Measurements from ENCODE around the gene GGN. TPM values are rescaled to one million over a fixed set of nuclear protein-coding genes. Genes with fewer than 3 reads are reported as not detected.

Gene GGN
- total and polyA plus RNA-seq, 2 of the 13 experiments (the other 11 are each of a cell fraction or from before 2014, with no cell fraction given) = not detected

DNA sequence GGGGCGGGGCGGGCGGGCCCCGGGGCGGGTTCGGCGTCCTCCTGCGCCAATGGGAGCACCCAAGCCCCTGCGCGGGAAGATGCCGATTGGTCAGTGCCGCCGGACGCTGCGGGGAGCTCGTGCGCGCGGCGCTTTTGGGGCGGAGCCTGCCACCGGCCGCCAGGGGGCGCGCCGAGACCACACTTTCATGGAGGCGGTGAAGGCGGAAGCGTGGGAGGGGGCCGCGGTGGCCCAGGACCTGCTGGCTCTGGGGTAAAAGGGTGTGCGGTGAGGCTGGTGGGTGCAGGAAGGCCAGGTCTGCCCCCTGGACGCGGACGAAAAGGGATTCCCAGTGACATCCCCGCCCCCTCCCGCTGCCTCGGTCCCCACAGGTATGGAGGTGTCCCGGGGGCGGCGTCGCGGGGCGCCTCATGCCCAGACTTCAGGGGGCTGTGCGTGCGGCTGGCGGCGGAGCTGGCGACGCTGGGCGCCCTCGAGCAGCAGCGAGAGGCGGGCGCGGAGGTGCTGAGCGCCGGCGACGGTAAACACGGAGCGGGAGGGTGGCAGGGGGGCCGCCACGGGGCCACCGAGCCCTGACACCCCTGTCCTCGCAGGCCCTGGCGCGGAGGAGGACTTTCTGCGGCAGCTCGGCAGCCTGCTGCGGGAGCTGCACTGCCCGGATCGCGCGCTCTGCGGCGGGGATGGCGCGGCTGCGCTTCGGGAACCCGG is 15.3 kb upstream of the GGN start, which contains the start of gene FAM98C (continued):
- TF ChIP-seq, protein P1, sequence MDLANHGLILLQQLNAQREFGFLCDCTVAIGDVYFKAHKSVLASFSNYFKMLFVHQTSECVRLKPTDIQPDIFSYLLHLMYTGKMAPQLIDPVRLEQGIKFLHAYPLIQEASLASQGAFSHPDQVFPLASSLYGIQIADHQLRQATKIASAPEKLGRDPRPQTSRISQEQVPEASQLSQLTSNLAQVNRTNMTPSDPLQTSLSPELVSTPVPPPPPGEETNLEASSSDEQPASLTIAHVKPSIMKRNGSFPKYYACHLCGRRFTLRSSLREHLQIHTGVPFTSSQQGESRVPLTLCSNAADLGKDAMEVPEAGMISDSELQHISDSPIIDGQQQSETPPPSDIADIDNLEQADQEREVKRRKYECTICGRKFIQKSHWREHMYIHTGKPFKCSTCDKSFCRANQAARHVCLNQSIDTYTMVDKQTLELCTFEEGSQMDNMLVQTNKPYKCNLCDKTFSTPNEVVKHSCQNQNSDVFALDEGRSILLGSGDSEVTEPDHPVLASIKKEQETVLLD (CRISPR knock-in tag; IDR thresholded peaks at IDR 0.05; ENCODE audit: low read depth) = 0 out of 2 replicates have a peak, but pooled peaks have one; percentile 13
- no peak for TF ChIP-seq CENPT (CRISPR knock-in tag; IDR thresholded peaks at IDR 0.05; ENCODE audit: low read depth)
- TF ChIP-seq POLR2AphosphoS5 (IDR thresholded peaks at IDR 0.05; ENCODE audit: low read depth, low read length) = peak; percentile 55
- 0 out of 2 replicates have a peak, but pooled peaks have one; percentile 40 for TF ChIP-seq TMF1 (CRISPR knock-in tag; IDR thresholded peaks at IDR 0.05; ENCODE audit: low read depth)
- peak; percentile 54; the same call in 1 of the 2 replicates for TF ChIP-seq SNAPC2 (CRISPR knock-in tag; IDR thresholded peaks at IDR 0.05)
- peak; percentile 80; the same call in 1 of the 2 replicates for TF ChIP-seq ZSCAN12 (CRISPR knock-in tag; IDR thresholded peaks at IDR 0.05)
- peak; percentile 61; the same call in 1 of the 2 replicates for TF ChIP-seq ZNF205 (CRISPR knock-in tag; IDR thresholded peaks at IDR 0.05)
- TF ChIP-seq KLF6 (CRISPR knock-in tag; IDR thresholded peaks at IDR 0.05) = peak; percentile 83
- peak; percentile 96 for TF ChIP-seq ERF (CRISPR knock-in tag; IDR thresholded peaks at IDR 0.05)
- TF ChIP-seq, protein P2, sequence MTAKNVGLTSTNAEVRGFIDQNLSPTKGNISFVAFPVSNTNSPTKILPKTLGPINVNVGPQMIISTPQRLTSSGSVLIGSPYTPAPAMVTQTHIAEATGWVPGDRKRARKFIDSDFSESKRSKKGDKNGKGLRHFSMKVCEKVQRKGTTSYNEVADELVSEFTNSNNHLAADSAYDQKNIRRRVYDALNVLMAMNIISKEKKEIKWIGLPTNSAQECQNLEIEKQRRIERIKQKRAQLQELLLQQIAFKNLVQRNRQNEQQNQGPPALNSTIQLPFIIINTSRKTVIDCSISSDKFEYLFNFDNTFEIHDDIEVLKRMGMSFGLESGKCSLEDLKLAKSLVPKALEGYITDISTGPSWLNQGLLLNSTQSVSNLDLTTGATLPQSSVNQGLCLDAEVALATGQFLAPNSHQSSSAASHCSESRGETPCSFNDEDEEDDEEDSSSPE (CRISPR knock-in tag; IDR thresholded peaks at IDR 0.05) = peak; percentile 97
- TF ChIP-seq AHR (CRISPR knock-in tag; IDR thresholded peaks at IDR 0.05) = peak; percentile 57; the same call in 1 of the 2 replicates
- peak; percentile 69; the same call in 1 of the 2 replicates for TF ChIP-seq KDM3A (CRISPR knock-in tag; IDR thresholded peaks at IDR 0.05; ENCODE audit: low read depth)
- TF ChIP-seq SIN3A (IDR thresholded peaks at IDR 0.05; ENCODE audit: borderline replicate concordance, low read depth, low read length) = peak; percentile 76; the same call in 1 of the 2 replicates
- TF ChIP-seq SSRP1 (CRISPR knock-in tag; IDR thresholded peaks at IDR 0.05) = no peak
- no peak for TF ChIP-seq PAWR (CRISPR knock-in tag; IDR thresholded peaks at IDR 0.05; ENCODE audit: borderline replicate concordance)
- peak; percentile 91 for TF ChIP-seq KDM2A (CRISPR knock-in tag; IDR thresholded peaks at IDR 0.05; ENCODE audit: borderline replicate concordance, low read depth)
- TF ChIP-seq BHLHE40 (IDR thresholded peaks at IDR 0.05; ENCODE audit: low read length) = peak; percentile 83
- TF ChIP-seq ZNF747 (CRISPR knock-in tag; IDR thresholded peaks at IDR 0.05; ENCODE audit: borderline replicate concordance) = peak; percentile 76; the same call in 1 of the 2 replicates
- TF ChIP-seq, protein P3, sequence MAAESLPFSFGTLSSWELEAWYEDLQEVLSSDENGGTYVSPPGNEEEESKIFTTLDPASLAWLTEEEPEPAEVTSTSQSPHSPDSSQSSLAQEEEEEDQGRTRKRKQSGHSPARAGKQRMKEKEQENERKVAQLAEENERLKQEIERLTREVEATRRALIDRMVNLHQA (CRISPR knock-in tag; IDR thresholded peaks at IDR 0.05) = no peak
- no peak for TF ChIP-seq TBL1XR1 (IDR thresholded peaks at IDR 0.05; ENCODE audit: borderline replicate concordance, low read length, partially characterized antibody)
- 0 out of 2 replicates have a peak, but pooled peaks have one; percentile 65 for TF ChIP-seq ZNF614 (CRISPR knock-in tag; IDR thresholded peaks at IDR 0.05; ENCODE audit: borderline replicate concordance)
- TF ChIP-seq POGZ (CRISPR knock-in tag; IDR thresholded peaks at IDR 0.05) = peak; percentile 86; the same call in 1 of the 2 replicates
- TF ChIP-seq TRIM24 (CRISPR knock-in tag; IDR thresholded peaks at IDR 0.05) = no peak
- peak; percentile 79; the same call in 1 of the 2 replicates for TF ChIP-seq ZNF230 (CRISPR knock-in tag; IDR thresholded peaks at IDR 0.05)
- peak; percentile 71; the same call in 1 of the 2 replicates for TF ChIP-seq NFKB2 (CRISPR knock-in tag; IDR thresholded peaks at IDR 0.05; ENCODE audit: borderline replicate concordance)
- 0 out of 2 replicates have a peak, but pooled peaks have one; percentile 34 for TF ChIP-seq HNRNPL (IDR thresholded peaks at IDR 0.05; ENCODE audit: low read depth, low read length)
- peak; percentile 51 for TF ChIP-seq ZNF350 (CRISPR knock-in tag; IDR thresholded peaks at IDR 0.05; ENCODE audit: borderline replicate concordance, low read depth)
- TF ChIP-seq ETV5 (CRISPR knock-in tag; IDR thresholded peaks at IDR 0.05; ENCODE audit: borderline replicate concordance) = peak; percentile 90
- TF ChIP-seq NFE2L1 (CRISPR knock-in tag; IDR thresholded peaks at IDR 0.05; ENCODE audit: borderline replicate concordance) = no peak
